ENCODE results near the gene ISG20L2.
A peak's percentile ranks its signal among the peaks of the same experiment; 100 is the strongest.

ISG20L2 gene

GRCh38 chr1:156752843-156753482 lies 24.4 kb upstream of the ISG20L2 start:
- DNase-seq = no peak

GRCh38 chr1:156751757-156752481 lies 23.4 kb upstream of the ISG20L2 start:
- DNase-seq = peak; percentile 94

- DNase-seq = no peak
Measured at GRCh38 chr1:156751451-156751756, 22.8 kb upstream of the ISG20L2 start, which contains the start of gene HDGF. TSS of gene HDGF (minus strand) at chr1:156751675. CDS start at chr1:156751429, 246 bp downstream.

- no peak for DNase-seq
Measured at GRCh38 chr1:156750711-156751450, 22.3 kb upstream of the ISG20L2 start.

GRCh38 chr1:156750191-156750672 lies 21.7 kb upstream of the ISG20L2 start:
- DNase-seq = no peak

GRCh38 chr1:156749419-156750118 lies 21.0 kb upstream of the ISG20L2 start:
- no peak for DNase-seq

- DNase-seq = no peak
Measured at GRCh38 chr1:156748670-156749418, 20.3 kb upstream of the ISG20L2 start.

GRCh38 chr1:156747742-156748669 lies 19.4 kb upstream of the ISG20L2 start:
- no peak for DNase-seq

- DNase-seq = peak; percentile 69
Measured at GRCh38 chr1:156746728-156747631, 18.4 kb upstream of the ISG20L2 start.

- no peak for DNase-seq
Measured at GRCh38 chr1:156746406-156746727, 17.8 kb upstream of the ISG20L2 start.

- no peak for DNase-seq
Measured at GRCh38 chr1:156745881-156746280, 17.3 kb upstream of the ISG20L2 start.

- no peak for DNase-seq
Measured at GRCh38 chr1:156744786-156745419, 16.3 kb upstream of the ISG20L2 start.

- DNase-seq = no peak
Measured at GRCh38 chr1:156744344-156744743, 15.8 kb upstream of the ISG20L2 start.

- DNase-seq = no peak
Measured at GRCh38 chr1:156743367-156744302, 15.1 kb upstream of the ISG20L2 start.

- DNase-seq = no peak
Measured at GRCh38 chr1:156742801-156743200, 14.2 kb upstream of the ISG20L2 start.

- no peak for DNase-seq
Measured at GRCh38 chr1:156742017-156742416, 13.5 kb upstream of the ISG20L2 start.

GRCh38 chr1:156741481-156741983 lies 13.0 kb upstream of the ISG20L2 start:
- DNase-seq = no peak

- DNase-seq = peak; percentile 98
Measured at GRCh38 chr1:156740741-156741480, 12.3 kb upstream of the ISG20L2 start, which contains the start of gene MRPL24. TSS of gene MRPL24 (minus strand) at chr1:156741088. CDS start at chr1:156738704, 2,384 bp downstream.

All from NCI-H1436 (cell line).